UCSD-AML1 (cell line): ENCODE data around the gene CFAP126.
"Not testable (repeated sequence)": the region's sequence is repeated elsewhere in the genome, so short reads cannot be mapped to it uniquely, and the experiment has no call there.

Source experiments
- DNase-seq: peaks from one replicate; lab custom pipeline; 2025; ENCODE audit not compliant: unreplicated experiment; lab: John Stamatoyannopoulos, UW

CFAP126 gene

GRCh38 chr1:161382214-161383019, 14.7 kb upstream of the CFAP126 start:
- no peak for DNase-seq

- DNase-seq = no peak
Observed at GRCh38 chr1:161381707-161382106, 14.0 kb upstream of the CFAP126 start.

GRCh38 chr1:161379071-161379470, 11.4 kb upstream of the CFAP126 start:
- DNase-seq = no peak

- DNase-seq = no peak
Observed at GRCh38 chr1:161378014-161378413, 10.3 kb upstream of the CFAP126 start.

GRCh38 chr1:161374373-161374772, 6.7 kb upstream of the CFAP126 start:
- DNase-seq = no peak

- DNase-seq = no peak
Observed at GRCh38 chr1:161373442-161373841, 5.8 kb upstream of the CFAP126 start.

GRCh38 chr1:161365207-161365606, 2.5 kb downstream of the CFAP126 start:
- no peak for DNase-seq

GRCh38 chr1:161364332-161364731, 3.3 kb downstream of the CFAP126 start:
- DNase-seq = no peak

GRCh38 chr1:161359291-161359690, 8.4 kb downstream of the CFAP126 start:
- no peak for DNase-seq

GRCh38 chr1:161357073-161357472, 10.6 kb downstream of the CFAP126 start:
- no peak for DNase-seq

GRCh38 chr1:161351482-161351881, 16.2 kb downstream of the CFAP126 start:
- DNase-seq = no peak

GRCh38 chr1:161350671-161351070, 17.0 kb downstream of the CFAP126 start:
- DNase-seq = no peak

GRCh38 chr1:161342821-161343220, 24.9 kb downstream of the CFAP126 start:
- no peak for DNase-seq

GRCh38 chr1:161342177-161342576, 25.5 kb downstream of the CFAP126 start:
- no peak for DNase-seq

- DNase-seq = no peak
Observed at GRCh38 chr1:161335796-161336195, 31.9 kb downstream of the CFAP126 start.

GRCh38 chr1:161333166-161333565, 34.5 kb downstream of the CFAP126 start:
- no peak for DNase-seq

- no peak for DNase-seq
Observed at GRCh38 chr1:161330346-161330745, 37.3 kb downstream of the CFAP126 start.

GRCh38 chr1:161324020-161324419, 43.7 kb downstream of the CFAP126 start:
- DNase-seq = no peak

GRCh38 chr1:161315841-161316674, 51.6 kb downstream of the CFAP126 start:
- DNase-seq = not testable (repeated sequence)
